Putamen (tissue), 1 donor: ENCODE measurements around the gene TOR1AIP2.

Experiments
- DNase-seq: peaks from one replicate; pipeline ENCODE4 v3.0.0-alpha.2; 2016; ENCODE audit warnings: low spot score

TOR1AIP2 gene

DNA sequence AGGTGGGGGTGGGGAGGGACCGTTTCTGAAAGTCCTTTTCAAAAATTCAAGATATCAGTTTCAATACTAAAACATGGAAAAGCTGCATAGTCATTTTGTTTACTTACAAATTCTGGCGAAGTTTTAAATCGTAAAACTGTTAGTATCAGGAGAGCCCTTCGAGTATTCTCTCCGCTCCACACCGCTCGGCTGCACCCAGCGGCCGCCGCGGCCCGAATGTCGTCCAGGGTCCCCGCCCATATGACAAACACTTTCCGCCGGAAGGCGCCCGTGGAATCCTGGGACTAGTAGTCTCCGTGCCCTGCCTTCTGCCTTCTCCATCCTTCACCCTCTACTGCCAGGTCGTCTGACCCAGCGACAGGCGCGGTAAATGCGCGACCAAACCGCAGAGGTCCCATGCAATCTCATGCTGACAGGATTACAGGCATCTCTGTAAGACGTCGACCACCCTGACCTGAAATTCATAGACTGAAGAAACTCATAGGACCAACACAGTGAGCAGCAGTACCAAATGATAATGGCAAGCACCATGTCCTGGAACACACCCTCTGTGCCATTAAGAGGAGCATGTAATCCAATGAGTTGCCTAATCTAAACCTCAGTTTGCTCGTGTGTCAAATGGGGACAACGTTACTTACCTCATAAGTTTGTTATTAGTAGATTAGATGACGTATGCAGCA is at the start of gene TOR1AIP2:
Gene TOR1AIP2 (minus strand): TSS at position 218 of the 680 bp plus-strand sequence. CDS start 25,138 bp downstream, outside the sequence.
- peak; percentile 93 for DNase-seq

GRCh38 chr1:179926850-179927205 is 49.2 kb upstream of the TOR1AIP2 start:
- no peak for DNase-seq

GRCh38 chr1:179925922-179926849 is 48.6 kb upstream of the TOR1AIP2 start:
- DNase-seq, result no peak

GRCh38 chr1:179925302-179925701 is 47.7 kb upstream of the TOR1AIP2 start:
- no peak for DNase-seq

GRCh38 chr1:179924268-179924667 is 46.7 kb upstream of the TOR1AIP2 start:
- no peak for DNase-seq

DNA sequence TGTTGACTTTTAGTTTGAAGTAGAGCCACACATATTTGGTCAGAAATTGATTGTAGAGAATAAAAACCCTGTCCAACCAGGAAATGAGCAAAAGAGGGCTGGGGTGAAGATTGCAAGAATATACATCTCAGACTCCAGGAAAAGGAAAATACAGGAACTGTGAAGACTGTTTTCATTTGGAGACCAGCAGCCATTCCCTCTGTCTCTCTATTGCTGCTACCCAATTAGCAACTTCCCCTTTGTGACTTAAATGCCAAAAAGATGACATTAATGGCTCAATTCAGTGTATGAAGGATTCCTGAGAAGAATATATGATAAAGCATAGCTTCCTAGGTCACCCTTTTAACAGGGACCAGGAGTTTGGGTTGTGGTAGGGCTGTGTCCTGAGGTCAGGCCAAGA is 45.4 kb upstream of the TOR1AIP2 start:
- no peak for DNase-seq

DNA sequence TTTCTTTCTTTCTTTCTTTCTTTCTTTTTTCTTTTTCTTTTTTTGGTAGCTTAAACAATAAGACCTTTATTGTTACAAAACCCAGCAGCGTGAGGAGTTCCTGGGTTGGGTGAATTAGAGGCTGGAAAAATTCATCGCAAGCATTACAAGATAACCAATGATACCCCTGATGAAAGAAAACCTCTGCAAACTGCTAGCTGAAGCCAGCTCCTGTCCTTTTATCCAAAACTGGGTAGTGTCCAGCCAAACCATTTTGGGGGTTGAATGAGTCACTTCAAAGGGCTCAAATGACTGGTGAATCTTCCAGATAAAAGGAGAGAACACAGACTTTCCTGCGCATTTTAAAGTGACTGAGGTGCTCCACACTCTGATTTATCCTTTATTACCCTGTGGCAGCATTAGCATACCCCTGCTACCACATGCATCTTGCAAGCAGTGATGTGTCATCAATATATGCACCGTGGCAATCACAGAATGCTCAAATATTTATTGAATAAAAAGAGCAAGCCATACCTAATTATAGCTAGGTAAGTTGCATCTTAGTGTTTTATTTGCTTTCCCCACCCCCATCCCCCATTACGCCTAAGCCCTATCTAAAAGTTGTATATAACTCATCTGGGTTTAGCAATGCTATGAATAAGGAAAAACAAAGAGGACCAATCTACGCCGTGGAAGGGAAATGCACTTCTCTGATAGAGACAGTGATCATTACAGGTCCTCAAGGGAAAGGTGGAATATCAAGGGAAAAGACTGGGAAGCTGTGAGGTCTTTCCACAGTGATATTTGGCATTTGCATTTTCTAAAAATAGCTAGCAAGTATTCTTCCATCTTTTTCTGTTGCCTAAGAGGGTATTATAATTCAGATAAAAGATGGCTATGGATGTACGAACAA is 44.6 kb upstream of the TOR1AIP2 start:
- DNase-seq, result no peak

DNA sequence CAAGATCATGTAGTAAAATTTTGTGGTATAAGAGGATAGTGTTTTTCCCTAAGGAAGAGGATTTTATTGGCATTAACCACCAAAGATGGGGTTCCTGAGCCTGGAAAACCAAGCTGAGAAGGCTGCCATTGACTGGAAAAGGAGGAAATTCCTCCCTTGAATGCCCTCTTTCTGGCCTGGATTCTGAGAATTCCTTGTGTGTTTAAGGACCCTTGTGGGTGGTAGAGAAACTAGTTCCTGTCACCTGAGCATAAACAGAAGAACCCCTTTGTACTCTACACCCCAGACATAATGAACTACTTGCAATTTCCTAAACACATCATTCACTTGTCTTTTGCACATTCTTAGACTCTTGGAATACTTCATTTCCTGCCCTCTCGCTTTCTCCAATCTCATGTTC is 43.9 kb upstream of the TOR1AIP2 start:
- DNase-seq, result no peak

GRCh38 chr1:179917601-179918429 is 40.2 kb upstream of the TOR1AIP2 start:
- DNase-seq, result no peak

DNA sequence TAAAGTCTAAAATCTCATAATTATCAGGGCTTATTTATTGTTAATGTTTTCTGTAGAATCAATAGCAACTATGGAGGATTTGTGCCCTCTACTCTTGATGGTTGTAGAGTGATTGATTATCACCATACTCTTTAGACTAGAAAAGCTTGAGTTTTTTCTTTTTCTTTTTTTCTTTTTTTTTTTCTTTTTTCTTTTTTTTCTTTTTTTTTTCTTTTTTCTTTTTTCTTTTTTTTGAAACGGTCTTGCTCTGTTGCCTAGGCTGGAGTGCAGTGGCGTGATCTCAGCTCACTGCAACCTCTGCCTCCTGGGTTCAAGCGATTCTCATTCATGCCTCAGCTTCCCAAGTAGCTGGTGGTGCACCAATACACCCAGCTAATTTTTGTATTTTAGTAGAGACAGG is 34.2 kb upstream of the TOR1AIP2 start:
- no peak for DNase-seq

GRCh38 chr1:179910934-179911333 is 33.3 kb upstream of the TOR1AIP2 start:
- no peak for DNase-seq

- no peak for DNase-seq
Observed at GRCh38 chr1:179889589-179889988, 12.0 kb upstream of the TOR1AIP2 start.

GRCh38 chr1:179888071-179888470 is 10.5 kb upstream of the TOR1AIP2 start:
- DNase-seq, result no peak

DNA sequence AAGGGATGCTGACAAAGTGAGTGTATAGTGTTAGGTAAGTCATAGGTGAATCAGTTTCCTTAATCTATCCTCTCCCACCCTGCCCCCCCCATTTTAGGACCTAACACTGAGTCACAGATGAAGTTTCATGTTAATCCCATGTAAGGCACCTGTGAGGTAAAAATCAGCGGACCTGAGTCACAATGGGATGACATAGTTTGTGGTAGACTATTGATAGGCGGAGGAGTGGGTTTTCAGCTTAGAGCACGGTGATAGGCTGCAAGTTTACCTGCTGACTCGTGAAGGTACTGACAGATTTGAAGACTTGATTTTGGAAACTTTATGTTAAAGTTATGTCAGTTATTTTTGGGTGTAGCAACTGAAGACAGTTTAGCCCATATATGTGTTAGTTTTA is 6.1 kb upstream of the TOR1AIP2 start:
- DNase-seq, result no peak

- no peak for DNase-seq
Observed at GRCh38 chr1:179883040-179883744, 5.6 kb upstream of the TOR1AIP2 start.

DNA sequence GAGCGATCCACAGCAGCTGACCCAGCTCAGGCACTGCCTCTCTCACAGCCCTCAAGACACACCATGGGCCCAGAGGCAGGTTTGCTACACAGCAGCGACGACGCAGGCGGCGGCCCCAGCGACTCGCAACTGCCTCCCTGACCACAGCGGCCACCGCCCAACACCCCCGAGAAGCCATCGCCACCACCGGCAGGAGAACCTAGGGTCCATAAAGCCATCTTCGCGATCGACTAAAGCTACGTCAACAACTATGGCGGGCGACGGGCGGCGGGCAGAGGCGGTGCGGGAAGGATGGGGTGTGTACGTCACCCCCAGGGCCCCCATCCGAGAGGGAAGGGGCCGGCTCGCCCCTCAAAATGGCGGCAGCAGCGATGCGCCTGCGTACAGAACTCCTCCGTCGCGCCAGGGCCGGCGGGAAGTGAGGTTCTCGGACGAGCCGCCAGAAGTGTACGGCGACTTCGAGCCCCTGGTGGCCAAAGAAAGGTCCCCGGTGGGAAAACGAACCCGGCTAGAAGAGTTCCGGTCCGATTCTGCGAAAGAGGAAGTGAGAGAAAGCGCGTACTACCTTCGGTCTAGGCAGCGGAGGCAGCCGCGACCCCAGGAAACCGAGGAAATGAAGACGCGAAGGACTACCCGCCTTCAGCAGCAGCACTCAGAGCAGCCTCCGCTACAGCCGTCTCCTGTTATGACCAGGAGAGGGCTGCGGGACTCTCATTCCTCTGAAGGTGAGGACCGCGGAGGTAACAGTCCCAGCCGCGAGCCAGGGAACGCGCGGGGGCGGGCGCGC is 4.8 kb upstream of the TOR1AIP2 start, which contains the start of gene TOR1AIP1:
Gene TOR1AIP1 (plus strand): TSS at position 33 of the 787 bp plus-strand sequence. CDS start 218 bp downstream, at position 251.
- DNase-seq, result peak; percentile 98

- DNase-seq, result peak; percentile 97
Observed at GRCh38 chr1:179881642-179882252, 4.1 kb upstream of the TOR1AIP2 start.

DNA sequence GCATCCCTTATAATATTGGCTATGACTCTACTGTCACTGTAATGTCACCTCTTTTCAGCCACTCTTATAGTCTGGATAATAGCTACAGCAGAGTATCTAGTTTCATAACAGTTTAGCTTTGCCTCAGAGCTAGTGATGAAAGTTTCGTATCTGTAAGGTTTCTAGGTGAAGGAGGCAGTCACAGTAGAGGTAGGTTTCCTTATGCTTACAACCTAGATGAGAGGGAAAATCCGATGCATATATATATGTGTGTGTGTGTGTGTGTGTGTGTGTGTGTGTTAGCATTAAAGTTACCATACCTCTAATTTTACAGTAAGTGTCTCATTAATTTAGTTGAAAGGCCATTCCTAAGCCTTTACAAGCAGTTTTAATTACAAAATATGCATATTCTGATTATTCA is 2.2 kb upstream of the TOR1AIP2 start:
- DNase-seq, result no peak

DNA sequence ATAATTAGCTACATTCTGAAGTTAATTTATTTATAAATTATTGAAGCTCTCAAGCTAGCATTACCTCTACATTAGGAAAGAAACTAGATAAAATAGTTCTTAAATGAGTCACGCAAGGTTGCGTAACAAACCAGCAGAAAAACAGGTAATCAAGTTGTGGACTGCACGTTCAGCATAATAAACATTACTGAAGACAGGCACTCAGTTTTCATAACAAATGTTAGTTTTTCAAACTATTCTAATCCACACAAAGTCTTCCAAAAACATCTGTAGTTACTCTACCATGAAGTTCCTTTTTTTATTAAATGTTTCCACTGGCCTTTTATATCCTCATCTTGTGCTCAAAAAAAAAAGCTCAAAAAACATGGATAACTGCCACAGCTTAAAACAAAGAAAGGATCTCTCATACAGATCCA is 1.3 kb downstream of the TOR1AIP2 start:
- DNase-seq, result no peak
